ENCODE data around the gene COMMD4.
"Not testable (repeated sequence)": the region's sequence is repeated elsewhere in the genome, so short reads cannot be mapped to it uniquely, and the experiment has no call there.

The COMMD4 gene

GRCh38 chr15:75307778-75308390 is 28.0 kb upstream of the COMMD4 start:
- H3K18ac ChIP-seq (ENCODE audit: low read depth in 1 of 2, low read length in 2 of 2), result no peak overlapping the region
- H3K4me1 ChIP-seq (ENCODE audit: control insufficient read depth, insufficient read depth, low read depth, low read length), result peaks cover 6% of the 10 kb centered on the region
- no peak overlapping the region for H3K14ac ChIP-seq (ENCODE audit: low read length in 2 of 2)
- no peaks in the 10 kb centered on the region for H3K36me3 ChIP-seq (ENCODE audit: control insufficient read depth in 1 of 2, insufficient read depth in 2 of 2, low read depth in 1 of 2, low read length in 2 of 2)
- no peak overlapping the region for H4K8ac ChIP-seq (ENCODE audit: low read length)
- no peak overlapping the region for H3K23ac ChIP-seq (ENCODE audit: low read length in 2 of 2)
- no peak overlapping the region for H3K4me2 ChIP-seq (ENCODE audit: low read length, poor library complexity, severe bottlenecking)
- H3K79me1 ChIP-seq (replicated peaks; ENCODE audit: low read length, poor library complexity, severe bottlenecking), result no peaks in the 10 kb centered on the region
- WGBS, result 38% methylated on average over 15 of the region's 15 CpGs
- no peak overlapping the region for H4K91ac ChIP-seq (ENCODE audit: low read length)
- H2AFZ ChIP-seq (ENCODE audit: low read depth, low read length), result peak overlapping the region; percentile 36
- H2BK15ac ChIP-seq (ENCODE audit: low read depth, poor library complexity, severe bottlenecking), result no peak overlapping the region
- peaks cover 19 to 67% of the 10 kb centered on the region in 2 experiments for H3K27me3 ChIP-seq (ENCODE audit: control insufficient read depth in 1 of 2, insufficient read depth in 1 of 2, low read length in 2 of 2)
- no peak overlapping the region for H3K4me3 ChIP-seq (ENCODE audit: insufficient read depth in 1 of 2, low read depth in 1 of 2, low read length in 2 of 2)
- H3K27ac ChIP-seq (ENCODE audit: low read length, poor library complexity, severe bottlenecking), result no peak overlapping the region
- H2BK5ac ChIP-seq (ENCODE audit: low read depth, low read length, poor library complexity, severe bottlenecking), result no peak overlapping the region
- no peak overlapping the region for H2BK120ac ChIP-seq (ENCODE audit: low read depth, low read length)
- peak; percentile 7 for DNase-seq
- no peaks in the 10 kb centered on the region for H3K9me3 ChIP-seq (ENCODE audit: control insufficient read depth, low read length)
- no peak overlapping the region for H3K9ac ChIP-seq (ENCODE audit: low read length)
- no peak overlapping the region for H2BK12ac ChIP-seq (ENCODE audit: low read length in 2 of 2)
- H2AK5ac ChIP-seq (ENCODE audit: low read length, severe bottlenecking), result no peak overlapping the region
- no peak overlapping the region for H3K4ac ChIP-seq (ENCODE audit: low read depth in 1 of 2, low read length in 2 of 2)

GRCh38 chr15:75309711-75310110 is 26.2 kb upstream of the COMMD4 start:
- Histone ChIP-seq H3K9ac (ENCODE audit: low read length) (no peak overlapping the region), H2BK5ac (ENCODE audit: low read depth, low read length, poor library complexity, severe bottlenecking) (no peak overlapping the region), H3K14ac (ENCODE audit: low read length in 2 of 2) (no peak overlapping the region), H3K79me1 (replicated peaks; ENCODE audit: low read length, poor library complexity, severe bottlenecking) (no peaks in the 10 kb centered on the region), H3K27ac (ENCODE audit: low read length, poor library complexity, severe bottlenecking) (no peak overlapping the region), H3K4me2 (ENCODE audit: low read length, poor library complexity, severe bottlenecking) (no peak overlapping the region), H2AFZ (ENCODE audit: low read depth, low read length) (no peak overlapping the region), H3K27me3 (ENCODE audit: control insufficient read depth in 1 of 2, insufficient read depth in 1 of 2, low read length in 2 of 2) (peaks cover 12 to 68% of the 10 kb centered on the region in 2 experiments), H3K9me3 (ENCODE audit: control insufficient read depth, low read length) (no peaks in the 10 kb centered on the region), H3K4me1 (ENCODE audit: control insufficient read depth, insufficient read depth, low read depth, low read length) (peaks cover 6% of the 10 kb centered on the region), H2BK12ac (ENCODE audit: low read length in 2 of 2) (no peak overlapping the region), H3K36me3 (ENCODE audit: control insufficient read depth in 1 of 2, insufficient read depth in 2 of 2, low read depth in 1 of 2, low read length in 2 of 2) (no peaks in the 10 kb centered on the region), H4K8ac (ENCODE audit: low read length) (no peak overlapping the region), H2BK120ac (ENCODE audit: low read depth, low read length) (no peak overlapping the region), H3K18ac (ENCODE audit: low read depth in 1 of 2, low read length in 2 of 2) (peak overlapping the region in 1 of 2 experiments; percentile 24), H3K23ac (ENCODE audit: low read length in 2 of 2) (no peak overlapping the region), H3K4me3 (ENCODE audit: insufficient read depth in 1 of 2, low read depth in 1 of 2, low read length in 2 of 2) (no peak overlapping the region), H2AK5ac (ENCODE audit: low read length, severe bottlenecking) (no peak overlapping the region), H2BK15ac (ENCODE audit: low read depth, poor library complexity, severe bottlenecking) (no peak overlapping the region), H4K91ac (ENCODE audit: low read length) (no peak overlapping the region), H3K4ac (ENCODE audit: low read depth in 1 of 2, low read length in 2 of 2) (no peak overlapping the region)
- DNase-seq, result peak; percentile 28

DNA sequence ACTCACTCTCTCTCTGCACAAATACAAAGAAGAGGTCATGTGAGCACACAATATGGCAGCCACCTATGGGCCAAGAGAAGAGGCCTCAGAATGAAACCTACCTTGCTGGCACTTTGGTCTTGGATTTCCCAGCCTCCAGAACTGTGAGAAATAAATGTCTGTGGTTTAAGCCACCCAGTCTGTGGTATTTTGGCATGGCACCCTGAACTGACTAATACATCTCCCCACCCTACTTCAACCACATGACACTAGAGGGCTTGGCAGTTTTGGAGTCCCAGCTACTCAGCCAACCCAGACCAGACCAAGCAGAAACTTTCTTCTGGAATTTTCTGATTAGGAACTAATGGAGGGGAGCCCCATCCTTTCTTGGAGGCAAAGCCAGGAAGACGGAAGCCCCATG is 23.3 kb upstream of the COMMD4 start:
- H3K4me3 ChIP-seq (ENCODE audit: insufficient read depth in 1 of 2, low read depth in 1 of 2, low read length in 2 of 2); H3K4me2 ChIP-seq (ENCODE audit: low read length, poor library complexity, severe bottlenecking); H2BK5ac ChIP-seq (ENCODE audit: low read depth, low read length, poor library complexity, severe bottlenecking); H2AK5ac ChIP-seq (ENCODE audit: low read length, severe bottlenecking); H3K79me1 ChIP-seq (replicated peaks; ENCODE audit: low read length, poor library complexity, severe bottlenecking); H3K9ac ChIP-seq (ENCODE audit: low read length); DNase-seq; H3K4ac ChIP-seq (ENCODE audit: low read depth in 1 of 2, low read length in 2 of 2); H2BK15ac ChIP-seq (ENCODE audit: low read depth, poor library complexity, severe bottlenecking); H2BK12ac ChIP-seq (ENCODE audit: low read length in 2 of 2); H3K4me1 ChIP-seq (ENCODE audit: control insufficient read depth, insufficient read depth, low read depth, low read length); H3K36me3 ChIP-seq (ENCODE audit: control insufficient read depth in 1 of 2, insufficient read depth in 2 of 2, low read depth in 1 of 2, low read length in 2 of 2); H4K8ac ChIP-seq (ENCODE audit: low read length); H3K23ac ChIP-seq (ENCODE audit: low read length in 2 of 2); H3K14ac ChIP-seq (ENCODE audit: low read length in 2 of 2); H3K9me3 ChIP-seq (ENCODE audit: control insufficient read depth, low read length); H2BK120ac ChIP-seq (ENCODE audit: low read depth, low read length); H2AFZ ChIP-seq (ENCODE audit: low read depth, low read length); H3K18ac ChIP-seq (ENCODE audit: low read depth in 1 of 2, low read length in 2 of 2); H4K91ac ChIP-seq (ENCODE audit: low read length); H3K27ac ChIP-seq (ENCODE audit: low read length, poor library complexity, severe bottlenecking): not testable (repeated sequence)
- WGBS, result 95% methylated on average over 1 of the region's 1 CpG
- H3K27me3 ChIP-seq (ENCODE audit: control insufficient read depth in 1 of 2, insufficient read depth in 1 of 2, low read length in 2 of 2), result peaks cover 0 to 54% of the 10 kb centered on the region in 2 experiments

DNA sequence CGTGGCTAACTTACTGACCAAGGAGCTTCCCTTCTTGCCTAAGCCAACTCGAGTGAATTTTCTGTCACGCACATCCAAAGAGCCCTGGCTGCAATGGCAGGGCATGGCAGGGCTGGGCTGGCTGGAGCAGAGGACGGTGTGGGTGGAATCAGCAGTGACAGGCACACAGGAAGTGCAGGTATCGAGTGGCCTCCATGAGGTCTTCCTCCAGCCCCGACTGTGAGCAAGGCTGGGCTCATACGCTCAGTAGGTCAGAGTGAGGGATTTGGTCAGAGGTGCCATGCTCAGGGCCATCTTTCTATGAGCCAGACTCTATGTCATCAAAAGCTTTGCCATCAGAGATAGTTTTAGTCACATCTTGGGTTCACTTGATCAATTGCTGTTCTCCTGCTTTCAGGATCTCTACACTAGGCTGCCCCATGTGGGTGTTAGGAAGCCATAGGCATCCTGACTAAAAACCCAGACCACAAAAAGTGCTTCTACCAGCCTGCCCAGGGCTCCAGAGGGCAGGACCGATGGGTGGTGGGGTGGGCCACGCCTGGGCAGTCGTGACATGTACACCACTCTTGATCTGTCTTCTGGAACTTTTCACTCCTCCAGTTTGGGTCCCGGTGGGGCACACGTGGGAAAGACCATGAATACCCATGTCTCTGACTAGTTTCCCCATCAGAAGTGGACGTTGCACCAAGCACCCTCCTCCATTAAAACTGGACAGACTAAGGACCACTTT is 22.6 kb upstream of the COMMD4 start:
- no peak overlapping the region for H2BK12ac ChIP-seq (ENCODE audit: low read length in 2 of 2)
- H3K4me1 ChIP-seq (ENCODE audit: control insufficient read depth, insufficient read depth, low read depth, low read length), result peaks cover 3% of the 10 kb centered on the region
- no peak overlapping the region for H3K14ac ChIP-seq (ENCODE audit: low read length in 2 of 2)
- H2AK5ac ChIP-seq (ENCODE audit: low read length, severe bottlenecking), result no peak overlapping the region
- H2AFZ ChIP-seq (ENCODE audit: low read depth, low read length), result no peak overlapping the region
- H3K79me1 ChIP-seq (replicated peaks; ENCODE audit: low read length, poor library complexity, severe bottlenecking), result no peaks in the 10 kb centered on the region
- no peak overlapping the region for H3K4me2 ChIP-seq (ENCODE audit: low read length, poor library complexity, severe bottlenecking)
- 85% methylated on average over 13 of the region's 13 CpGs for WGBS
- H2BK5ac ChIP-seq (ENCODE audit: low read depth, low read length, poor library complexity, severe bottlenecking), result no peak overlapping the region
- no peaks in the 10 kb centered on the region for H3K36me3 ChIP-seq (ENCODE audit: control insufficient read depth in 1 of 2, insufficient read depth in 2 of 2, low read depth in 1 of 2, low read length in 2 of 2)
- no peak overlapping the region for H2BK15ac ChIP-seq (ENCODE audit: low read depth, poor library complexity, severe bottlenecking)
- H3K27me3 ChIP-seq (ENCODE audit: control insufficient read depth in 1 of 2, insufficient read depth in 1 of 2, low read length in 2 of 2), result peaks cover 0 to 52% of the 10 kb centered on the region in 2 experiments
- no peak overlapping the region for H3K4ac ChIP-seq (ENCODE audit: low read depth in 1 of 2, low read length in 2 of 2)
- H3K27ac ChIP-seq (ENCODE audit: low read length, poor library complexity, severe bottlenecking), result no peak overlapping the region
- no peak overlapping the region for H3K18ac ChIP-seq (ENCODE audit: low read depth in 1 of 2, low read length in 2 of 2)
- H4K91ac ChIP-seq (ENCODE audit: low read length), result no peak overlapping the region
- no peak overlapping the region for H3K23ac ChIP-seq (ENCODE audit: low read length in 2 of 2)
- H2BK120ac ChIP-seq (ENCODE audit: low read depth, low read length), result no peak overlapping the region
- no peak overlapping the region for H3K4me3 ChIP-seq (ENCODE audit: insufficient read depth in 1 of 2, low read depth in 1 of 2, low read length in 2 of 2)
- H3K9me3 ChIP-seq (ENCODE audit: control insufficient read depth, low read length), result no peaks in the 10 kb centered on the region
- H3K9ac ChIP-seq (ENCODE audit: low read length), result no peak overlapping the region
- DNase-seq, result no peak
- H4K8ac ChIP-seq (ENCODE audit: low read length), result no peak overlapping the region

Data from mesenchymal stem cell (in vitro differentiated cells and primary cell).